GM12878 (cell line): Measurements from ENCODE around the gene SPHKAP.

Experiments
- POLR2A ChIP-seq: IDR thresholded peaks from 2 replicates; pipeline ENCODE4 v1.6.1; 2011; ENCODE audit warnings: low read depth, mild to moderate bottlenecking, low read length
- YY1 ChIP-seq: IDR thresholded peaks from 2 replicates; pipeline ENCODE4 v1.6.1; 2011; ENCODE audit warnings: low read depth, mild to moderate bottlenecking, low read length
- TF ChIP-seq, protein P1 (sequence below): IDR thresholded peaks from 2 replicates; pipeline ENCODE4 v1.6.1; 2011; ENCODE audit warnings: low read depth, mild to moderate bottlenecking, low read length, moderate library complexity, borderline replicate concordance; ENCODE audit errors: extremely low read depth

DNA sequence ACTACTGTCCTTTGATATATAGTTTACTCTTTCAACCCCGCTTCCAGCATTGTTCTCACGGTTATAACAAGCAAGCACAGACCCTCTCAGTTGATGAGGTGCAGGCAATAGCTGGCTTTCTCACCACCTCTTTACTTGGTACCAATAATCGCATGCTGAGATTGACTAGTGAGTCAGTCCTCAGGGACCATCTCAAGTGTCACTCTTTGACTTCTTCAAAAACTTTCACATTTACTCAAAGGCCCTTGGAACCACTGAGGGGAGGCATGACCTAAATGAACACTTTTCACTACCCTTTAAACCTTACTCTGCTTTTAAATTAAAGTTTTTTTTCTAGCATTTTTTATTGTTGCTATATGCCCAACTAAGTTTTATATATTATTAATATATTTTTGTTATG lies 208.2 kb downstream of the SPHKAP start:
- no peak for TF ChIP-seq YY1
- TF ChIP-seq POLR2A, result no peak
- TF ChIP-seq, protein P1, sequence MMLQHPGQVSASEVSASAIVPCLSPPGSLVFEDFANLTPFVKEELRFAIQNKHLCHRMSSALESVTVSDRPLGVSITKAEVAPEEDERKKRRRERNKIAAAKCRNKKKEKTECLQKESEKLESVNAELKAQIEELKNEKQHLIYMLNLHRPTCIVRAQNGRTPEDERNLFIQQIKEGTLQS, result no peak
